Measurements from ENCODE around the gene CAMKMT. TPM values are rescaled to one million over a fixed set of nuclear protein-coding genes. Genes with fewer than 3 reads are reported as not detected.

The CAMKMT gene
- total and polyA plus RNA-seq, 2 experiments from 2014 or later = 26.5 to 29.5 TPM

DNA sequence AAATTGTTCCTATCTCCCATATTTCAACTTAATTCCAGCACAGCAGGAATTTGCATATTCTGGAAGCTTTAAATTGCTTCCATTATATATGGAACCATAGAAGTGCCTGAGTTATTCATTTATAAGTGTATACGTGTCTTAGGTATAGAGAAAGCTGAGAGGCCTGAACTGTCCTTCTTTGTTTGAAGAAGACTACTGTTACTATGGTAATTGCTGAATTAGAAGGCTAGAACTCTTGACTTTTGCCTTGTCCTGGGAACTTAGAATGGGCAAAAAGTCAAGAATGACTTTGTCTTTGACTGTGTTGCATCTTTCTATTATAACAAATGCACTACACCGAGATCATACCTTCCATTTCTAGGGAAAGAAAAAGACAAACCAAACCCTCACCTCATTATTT lies 15.7 kb downstream of the CAMKMT start:
- Histone ChIP-seq H4K20me1 (replicated peaks; ENCODE audit: insufficient read depth) (no peaks in the 10 kb centered on the region), H3K79me2 (replicated peaks; ENCODE audit: insufficient read depth) (peaks cover 13% of the 10 kb centered on the region; the same call in 1 of the 2 replicates), H3K27me3 (ENCODE audit: insufficient read depth) (no peaks in the 10 kb centered on the region), H3F3A (replicated peaks; ENCODE audit: low read depth) (no peaks in the 10 kb centered on the region), H3K4me2 (no peak overlapping the region), H2AFZ (no peak overlapping the region), H3K9me2 (ENCODE audit: insufficient read depth) (no peaks in the 10 kb centered on the region), H3K4me1 (ENCODE audit: insufficient read depth) (peaks cover 14% of the 10 kb centered on the region; the same call in 1 of the 2 replicates), H3K36me3 (ENCODE audit: insufficient read depth) (no peaks in the 10 kb centered on the region; the same call in 1 of the 2 replicates), H3K4me3 (no peak overlapping the region), H3K27ac (ENCODE audit: low read depth) (no peak overlapping the region)
- Mint-ChIP-seq H3K36me3 (ENCODE audit: low read depth) (peaks cover 7% of the 10 kb centered on the region; the same call in 2 of the 3 replicates), H3K9me3 (no peaks in the 10 kb centered on the region), H3K27ac (no peak overlapping the region), H3K27me3 (ENCODE audit: insufficient read depth, low read depth, poor library complexity) (no peaks in the 10 kb centered on the region), H3K4me1 (peaks cover 9% of the 10 kb centered on the region; the same call in 2 of the 3 replicates), H3K4me3 (no peak overlapping the region)
- DNase-seq (ENCODE audit: low spot score) (no peak), ATAC-seq (no peak)
- TF ChIP-seq POLR2AphosphoS5 (IDR thresholded peaks at IDR 0.05; ENCODE audit: low read depth) (no peak), ZNF114 (CRISPR knock-in tag; IDR thresholded peaks at IDR 0.05) (no peak), EZH2phosphoT487 (IDR thresholded peaks at IDR 0.05; ENCODE audit: unreplicated experiment) (no peak), NANOG (IDR thresholded peaks at IDR 0.05; ENCODE audit: borderline replicate concordance) (no peak), CREB1 (CRISPR knock-in tag; IDR thresholded peaks at IDR 0.05; ENCODE audit: low read depth) (no peak), STAT1 (IDR thresholded peaks at IDR 0.05; ENCODE audit: unreplicated experiment) (no peak), JUNB (IDR thresholded peaks at IDR 0.05; ENCODE audit: unreplicated experiment) (no peak), ZNF331 (CRISPR knock-in tag; IDR thresholded peaks at IDR 0.05; ENCODE audit: low read depth) (no peak), REST (IDR thresholded peaks at IDR 0.05; ENCODE audit: unreplicated experiment) (no peak)
- TF ChIP-seq, protein P1, sequence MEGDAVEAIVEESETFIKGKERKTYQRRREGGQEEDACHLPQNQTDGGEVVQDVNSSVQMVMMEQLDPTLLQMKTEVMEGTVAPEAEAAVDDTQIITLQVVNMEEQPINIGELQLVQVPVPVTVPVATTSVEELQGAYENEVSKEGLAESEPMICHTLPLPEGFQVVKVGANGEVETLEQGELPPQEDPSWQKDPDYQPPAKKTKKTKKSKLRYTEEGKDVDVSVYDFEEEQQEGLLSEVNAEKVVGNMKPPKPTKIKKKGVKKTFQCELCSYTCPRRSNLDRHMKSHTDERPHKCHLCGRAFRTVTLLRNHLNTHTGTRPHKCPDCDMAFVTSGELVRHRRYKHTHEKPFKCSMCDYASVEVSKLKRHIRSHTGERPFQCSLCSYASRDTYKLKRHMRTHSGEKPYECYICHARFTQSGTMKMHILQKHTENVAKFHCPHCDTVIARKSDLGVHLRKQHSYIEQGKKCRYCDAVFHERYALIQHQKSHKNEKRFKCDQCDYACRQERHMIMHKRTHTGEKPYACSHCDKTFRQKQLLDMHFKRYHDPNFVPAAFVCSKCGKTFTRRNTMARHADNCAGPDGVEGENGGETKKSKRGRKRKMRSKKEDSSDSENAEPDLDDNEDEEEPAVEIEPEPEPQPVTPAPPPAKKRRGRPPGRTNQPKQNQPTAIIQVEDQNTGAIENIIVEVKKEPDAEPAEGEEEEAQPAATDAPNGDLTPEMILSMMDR (conservative IDR thresholded peaks at IDR 0.05; ENCODE audit: low read depth in 2 of 2) = no peak
- TF ChIP-seq, protein P2, sequence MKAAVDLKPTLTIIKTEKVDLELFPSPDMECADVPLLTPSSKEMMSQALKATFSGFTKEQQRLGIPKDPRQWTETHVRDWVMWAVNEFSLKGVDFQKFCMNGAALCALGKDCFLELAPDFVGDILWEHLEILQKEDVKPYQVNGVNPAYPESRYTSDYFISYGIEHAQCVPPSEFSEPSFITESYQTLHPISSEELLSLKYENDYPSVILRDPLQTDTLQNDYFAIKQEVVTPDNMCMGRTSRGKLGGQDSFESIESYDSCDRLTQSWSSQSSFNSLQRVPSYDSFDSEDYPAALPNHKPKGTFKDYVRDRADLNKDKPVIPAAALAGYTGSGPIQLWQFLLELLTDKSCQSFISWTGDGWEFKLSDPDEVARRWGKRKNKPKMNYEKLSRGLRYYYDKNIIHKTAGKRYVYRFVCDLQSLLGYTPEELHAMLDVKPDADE (IDR thresholded peaks at IDR 0.05) = no peak
- TF ChIP-seq, protein P3, sequence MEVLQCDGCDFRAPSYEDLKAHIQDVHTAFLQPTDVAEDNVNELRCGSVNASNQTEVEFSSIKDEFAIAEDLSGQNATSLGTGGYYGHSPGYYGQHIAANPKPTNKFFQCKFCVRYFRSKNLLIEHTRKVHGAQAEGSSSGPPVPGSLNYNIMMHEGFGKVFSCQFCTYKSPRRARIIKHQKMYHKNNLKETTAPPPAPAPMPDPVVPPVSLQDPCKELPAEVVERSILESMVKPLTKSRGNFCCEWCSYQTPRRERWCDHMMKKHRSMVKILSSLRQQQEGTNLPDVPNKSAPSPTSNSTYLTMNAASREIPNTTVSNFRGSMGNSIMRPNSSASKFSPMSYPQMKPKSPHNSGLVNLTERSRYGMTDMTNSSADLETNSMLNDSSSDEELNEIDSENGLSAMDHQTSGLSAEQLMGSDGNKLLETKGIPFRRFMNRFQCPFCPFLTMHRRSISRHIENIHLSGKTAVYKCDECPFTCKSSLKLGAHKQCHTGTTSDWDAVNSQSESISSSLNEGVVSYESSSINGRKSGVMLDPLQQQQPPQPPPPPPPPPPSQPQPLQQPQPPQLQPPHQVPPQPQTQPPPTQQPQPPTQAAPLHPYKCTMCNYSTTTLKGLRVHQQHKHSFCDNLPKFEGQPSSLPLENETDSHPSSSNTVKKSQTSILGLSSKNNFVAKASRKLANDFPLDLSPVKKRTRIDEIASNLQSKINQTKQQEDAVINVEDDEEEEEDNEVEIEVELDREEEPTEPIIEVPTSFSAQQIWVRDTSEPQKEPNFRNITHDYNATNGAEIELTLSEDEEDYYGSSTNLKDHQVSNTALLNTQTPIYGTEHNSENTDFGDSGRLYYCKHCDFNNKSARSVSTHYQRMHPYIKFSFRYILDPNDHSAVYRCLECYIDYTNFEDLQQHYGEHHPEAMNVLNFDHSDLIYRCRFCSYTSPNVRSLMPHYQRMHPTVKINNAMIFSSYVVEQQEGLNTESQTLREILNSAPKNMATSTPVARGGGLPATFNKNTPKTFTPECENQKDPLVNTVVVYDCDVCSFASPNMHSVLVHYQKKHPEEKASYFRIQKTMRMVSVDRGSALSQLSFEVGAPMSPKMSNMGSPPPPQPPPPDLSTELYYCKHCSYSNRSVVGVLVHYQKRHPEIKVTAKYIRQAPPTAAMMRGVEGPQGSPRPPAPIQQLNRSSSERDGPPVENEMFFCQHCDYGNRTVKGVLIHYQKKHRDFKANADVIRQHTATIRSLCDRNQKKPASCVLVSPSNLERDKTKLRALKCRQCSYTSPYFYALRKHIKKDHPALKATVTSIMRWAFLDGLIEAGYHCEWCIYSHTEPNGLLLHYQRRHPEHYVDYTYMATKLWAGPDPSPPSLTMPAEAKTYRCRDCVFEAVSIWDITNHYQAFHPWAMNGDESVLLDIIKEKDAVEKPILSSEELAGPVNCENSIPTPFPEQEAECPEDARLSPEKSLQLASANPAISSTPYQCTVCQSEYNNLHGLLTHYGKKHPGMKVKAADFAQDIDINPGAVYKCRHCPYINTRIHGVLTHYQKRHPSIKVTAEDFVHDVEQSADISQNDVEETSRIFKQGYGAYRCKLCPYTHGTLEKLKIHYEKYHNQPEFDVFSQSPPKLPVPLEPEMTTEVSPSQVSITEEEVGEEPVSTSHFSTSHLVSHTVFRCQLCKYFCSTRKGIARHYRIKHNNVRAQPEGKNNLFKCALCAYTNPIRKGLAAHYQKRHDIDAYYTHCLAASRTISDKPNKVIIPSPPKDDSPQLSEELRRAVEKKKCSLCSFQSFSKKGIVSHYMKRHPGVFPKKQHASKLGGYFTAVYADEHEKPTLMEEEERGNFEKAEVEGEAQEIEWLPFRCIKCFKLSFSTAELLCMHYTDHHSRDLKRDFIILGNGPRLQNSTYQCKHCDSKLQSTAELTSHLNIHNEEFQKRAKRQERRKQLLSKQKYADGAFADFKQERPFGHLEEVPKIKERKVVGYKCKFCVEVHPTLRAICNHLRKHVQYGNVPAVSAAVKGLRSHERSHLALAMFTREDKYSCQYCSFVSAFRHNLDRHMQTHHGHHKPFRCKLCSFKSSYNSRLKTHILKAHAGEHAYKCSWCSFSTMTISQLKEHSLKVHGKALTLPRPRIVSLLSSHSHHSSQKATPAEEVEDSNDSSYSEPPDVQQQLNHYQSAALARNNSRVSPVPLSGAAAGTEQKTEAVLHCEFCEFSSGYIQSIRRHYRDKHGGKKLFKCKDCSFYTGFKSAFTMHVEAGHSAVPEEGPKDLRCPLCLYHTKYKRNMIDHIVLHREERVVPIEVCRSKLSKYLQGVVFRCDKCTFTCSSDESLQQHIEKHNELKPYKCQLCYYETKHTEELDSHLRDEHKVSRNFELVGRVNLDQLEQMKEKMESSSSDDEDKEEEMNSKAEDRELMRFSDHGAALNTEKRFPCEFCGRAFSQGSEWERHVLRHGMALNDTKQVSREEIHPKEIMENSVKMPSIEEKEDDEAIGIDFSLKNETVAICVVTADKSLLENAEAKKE (CRISPR knock-in tag; IDR thresholded peaks at IDR 0.05) = no peak

Data from GM23338 (cell line).